HG03442 (cell line): Measurements from ENCODE around the gene CACNA1D.

Experiments used
- ATAC-seq: cut with Tn5 transposase; IDR thresholded peaks from one replicate; pipeline ENCODE4 v1.9.1; 2021; ENCODE audit warnings: mild to moderate bottlenecking, moderate library complexity; ENCODE audit not compliant: unreplicated experiment

Gene CACNA1D

DNA sequence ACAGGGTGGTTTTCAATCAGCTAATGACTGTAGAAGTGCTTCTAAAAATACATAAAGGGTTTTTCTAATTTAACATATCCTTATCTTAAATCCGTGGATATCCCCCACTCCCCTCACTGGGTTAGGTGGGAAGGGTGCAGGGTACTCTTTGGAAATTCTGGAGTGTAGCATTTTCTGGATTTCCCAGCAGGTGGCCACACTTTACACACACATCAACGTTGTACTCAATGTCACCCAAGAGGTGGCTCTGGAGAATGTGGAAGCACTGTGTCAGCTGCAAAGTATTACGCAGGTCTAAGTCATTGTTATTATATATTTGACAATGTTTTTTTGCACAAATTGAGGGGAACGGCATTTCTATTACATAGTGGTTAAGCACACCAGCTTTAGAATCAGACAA lies 183.0 kb downstream of the CACNA1D start:
- no peak for ATAC-seq

DNA sequence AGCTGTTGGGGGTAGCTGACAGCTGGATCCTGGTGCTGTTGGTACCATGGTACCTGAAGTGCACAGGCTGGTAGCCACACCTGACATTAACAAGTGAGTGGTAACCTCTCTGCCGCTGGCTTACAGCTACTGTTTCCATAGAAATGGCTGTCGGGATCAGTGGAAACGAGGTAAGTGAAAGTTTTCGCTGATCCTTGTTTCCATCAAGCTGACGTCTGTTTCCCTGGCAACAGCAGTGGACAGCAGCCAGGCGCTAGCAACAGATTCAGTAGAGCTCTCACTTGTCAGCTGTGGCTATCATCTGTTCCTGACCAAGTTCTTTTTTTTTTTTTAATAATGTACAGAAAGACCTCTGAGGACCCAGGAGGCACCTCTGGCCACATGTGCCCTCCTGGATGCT lies 185.6 kb downstream of the CACNA1D start:
- ATAC-seq: no peak

DNA sequence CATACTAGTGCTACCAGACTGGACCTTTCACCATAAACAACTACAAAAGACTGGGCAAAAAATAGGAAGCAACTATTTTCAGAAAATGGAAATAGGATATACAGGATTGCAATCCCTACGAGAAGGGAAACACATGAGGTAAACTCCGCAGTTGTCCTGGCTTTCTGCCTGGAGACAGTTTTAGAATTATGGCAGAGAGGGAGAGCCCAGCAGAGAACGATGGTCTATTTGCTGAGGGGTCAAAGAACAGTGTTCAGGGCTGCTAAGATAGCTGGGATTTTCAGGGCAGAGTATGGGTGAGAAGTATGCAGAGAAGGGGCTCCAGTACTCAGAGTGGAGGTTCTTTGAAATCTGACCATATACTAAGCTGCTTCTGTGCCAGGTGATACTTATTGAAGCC lies 188.4 kb downstream of the CACNA1D start:
- no peak for ATAC-seq

DNA sequence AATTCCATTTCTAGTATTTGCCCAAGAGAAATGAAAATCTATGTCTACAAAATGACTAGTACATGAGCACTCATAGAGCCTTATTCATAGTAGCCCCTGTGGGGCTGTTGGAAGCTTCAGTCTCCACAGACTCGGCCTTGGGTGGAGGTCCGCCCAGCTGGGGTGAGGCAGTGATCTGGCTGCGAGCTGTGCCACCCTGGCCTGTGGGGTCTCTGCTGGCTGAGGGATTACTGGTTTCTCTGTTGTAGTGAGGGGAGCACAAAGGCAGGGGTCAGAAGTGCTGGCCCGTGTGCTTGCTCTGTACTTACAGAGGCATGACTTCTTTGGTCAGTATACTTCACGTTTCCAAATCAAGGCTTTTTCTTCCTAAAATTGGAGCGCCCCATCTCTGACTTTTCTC lies 193.7 kb downstream of the CACNA1D start:
- ATAC-seq: no peak

DNA sequence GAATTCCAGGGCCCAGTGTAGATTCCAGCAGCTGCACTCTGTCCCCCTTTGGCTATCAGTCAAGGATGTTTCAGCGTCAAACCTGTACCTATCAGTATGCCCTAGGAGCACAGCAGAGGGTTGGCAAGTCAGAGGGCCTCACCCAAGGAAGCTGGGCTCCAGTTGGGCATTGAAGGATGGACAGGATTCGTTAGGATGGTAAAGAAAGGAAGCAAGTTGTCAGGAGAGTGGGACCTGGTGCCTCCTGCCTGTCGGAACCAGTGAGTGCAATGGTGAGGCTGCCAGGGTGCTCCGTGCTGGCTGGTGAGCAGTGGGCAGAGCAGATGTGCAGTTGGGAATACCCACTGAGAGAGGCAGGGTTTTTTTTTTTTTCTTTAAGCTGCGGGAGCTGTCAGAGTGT lies 194.6 kb downstream of the CACNA1D start:
- no peak for ATAC-seq

DNA sequence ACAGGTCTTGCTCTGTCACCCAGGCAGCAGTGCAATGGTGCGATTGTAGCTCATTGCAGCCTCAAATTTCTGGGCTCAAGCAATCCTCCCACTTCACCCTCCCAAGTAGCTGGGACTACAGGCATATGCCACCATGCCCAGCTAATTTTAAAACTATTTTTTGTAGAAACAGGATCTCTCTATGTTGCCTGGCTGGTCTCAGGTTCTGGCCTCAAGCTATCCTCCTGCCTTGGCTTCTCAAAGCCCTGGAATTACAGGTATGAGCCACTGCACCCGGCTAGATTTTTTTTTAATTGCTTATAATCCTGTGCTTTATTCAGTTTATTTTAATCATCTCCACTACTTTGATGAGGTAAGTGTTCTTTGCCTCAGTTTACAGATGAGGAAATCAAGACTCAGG lies 195.3 kb downstream of the CACNA1D start:
- no peak for ATAC-seq

DNA sequence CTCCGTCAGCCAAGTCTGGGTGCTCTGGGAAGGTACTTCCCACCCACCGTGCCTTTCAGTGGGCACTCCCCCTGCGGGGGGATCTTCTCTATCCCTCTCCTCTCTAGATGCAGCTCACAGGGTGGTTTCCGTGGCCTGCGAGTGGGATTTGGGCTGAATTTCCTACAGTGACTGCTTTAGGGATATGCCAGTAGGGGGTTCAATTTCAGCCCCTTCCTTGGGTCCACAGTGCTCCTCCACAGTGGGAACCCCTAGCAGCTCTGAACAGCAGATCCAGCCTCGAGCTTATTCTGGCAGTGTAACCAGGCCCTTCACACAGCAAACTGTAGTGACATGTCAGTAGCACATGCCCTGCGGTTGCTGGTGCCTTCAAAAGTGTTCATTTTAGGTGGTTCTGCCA lies 196.1 kb downstream of the CACNA1D start:
- no peak for ATAC-seq

DNA sequence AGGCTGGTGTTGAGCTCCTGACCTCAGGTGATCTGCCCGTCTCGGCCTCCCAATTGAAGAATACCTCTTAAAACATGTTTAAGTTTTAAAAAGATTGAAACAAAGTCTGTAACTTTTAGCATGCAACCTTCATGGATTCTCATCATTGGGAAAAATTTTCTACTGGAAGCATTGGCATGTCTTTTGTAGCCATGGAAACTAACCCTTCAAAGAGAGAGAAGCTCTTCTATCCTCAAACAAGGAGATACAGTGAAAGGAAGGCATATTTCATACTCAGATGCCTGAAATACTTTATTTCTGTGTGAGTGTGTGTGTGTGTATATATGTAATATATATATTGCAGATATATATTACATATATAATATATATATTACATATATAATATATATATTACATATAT lies 196.9 kb downstream of the CACNA1D start:
- ATAC-seq: no peak

DNA sequence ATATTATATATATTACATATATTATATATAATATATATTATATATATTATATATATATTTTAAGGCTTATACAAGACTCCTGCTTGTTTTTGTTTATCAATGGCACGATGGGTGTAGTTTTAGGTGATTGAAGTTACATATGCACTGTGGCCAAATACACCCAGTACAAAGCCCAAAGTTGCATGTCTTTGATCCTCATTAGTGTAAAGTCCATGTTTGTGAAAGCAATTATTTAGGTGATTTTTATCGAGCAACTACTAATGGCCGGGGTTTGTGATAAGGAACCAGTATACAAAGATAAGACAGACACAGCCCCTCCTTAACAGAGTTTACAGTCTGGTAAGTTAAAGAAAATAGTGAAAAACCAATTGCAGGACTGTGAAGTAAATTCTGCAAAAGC lies 197.5 kb downstream of the CACNA1D start:
- no peak for ATAC-seq

DNA sequence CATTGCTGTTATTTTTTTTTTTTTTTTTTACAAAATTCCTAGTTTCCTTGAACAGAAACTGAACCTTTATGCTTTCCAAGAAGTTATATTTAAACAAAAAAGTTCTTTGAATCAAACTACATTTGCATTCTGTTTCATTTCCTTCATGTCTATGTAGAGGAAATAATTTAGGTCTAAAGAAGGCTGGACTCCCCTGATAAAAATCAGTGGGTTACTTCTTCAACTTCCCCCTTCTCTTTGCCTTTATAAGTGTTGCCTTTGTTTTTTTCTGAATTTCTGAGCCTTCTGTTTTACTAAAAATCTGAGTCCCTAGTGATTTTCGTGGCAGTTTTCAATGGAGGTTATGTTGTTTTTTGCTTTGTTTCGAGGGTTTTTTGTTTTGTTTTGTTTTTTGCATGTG lies 199.0 kb downstream of the CACNA1D start:
- ATAC-seq: no peak

DNA sequence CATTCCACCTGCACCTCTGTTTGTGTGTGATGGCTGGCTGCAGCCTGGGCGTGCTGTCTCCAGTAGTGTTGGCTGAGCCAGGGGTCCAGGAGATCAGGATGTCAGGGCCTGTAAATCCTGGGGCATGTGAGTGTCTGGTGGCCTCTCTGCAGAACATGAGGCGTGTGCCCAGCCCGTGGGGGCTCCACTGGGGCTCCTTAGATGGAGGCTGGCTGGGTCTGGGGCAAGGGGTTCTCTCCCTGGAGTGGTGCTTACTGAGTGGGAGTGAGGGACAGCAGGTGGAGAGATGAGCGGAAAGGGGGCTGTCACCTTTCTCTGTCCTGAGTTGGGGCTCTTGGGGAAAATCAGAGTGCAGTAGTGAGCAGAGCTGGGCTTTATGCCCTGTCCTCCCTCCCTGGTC lies 199.6 kb downstream of the CACNA1D start:
- ATAC-seq: no peak

DNA sequence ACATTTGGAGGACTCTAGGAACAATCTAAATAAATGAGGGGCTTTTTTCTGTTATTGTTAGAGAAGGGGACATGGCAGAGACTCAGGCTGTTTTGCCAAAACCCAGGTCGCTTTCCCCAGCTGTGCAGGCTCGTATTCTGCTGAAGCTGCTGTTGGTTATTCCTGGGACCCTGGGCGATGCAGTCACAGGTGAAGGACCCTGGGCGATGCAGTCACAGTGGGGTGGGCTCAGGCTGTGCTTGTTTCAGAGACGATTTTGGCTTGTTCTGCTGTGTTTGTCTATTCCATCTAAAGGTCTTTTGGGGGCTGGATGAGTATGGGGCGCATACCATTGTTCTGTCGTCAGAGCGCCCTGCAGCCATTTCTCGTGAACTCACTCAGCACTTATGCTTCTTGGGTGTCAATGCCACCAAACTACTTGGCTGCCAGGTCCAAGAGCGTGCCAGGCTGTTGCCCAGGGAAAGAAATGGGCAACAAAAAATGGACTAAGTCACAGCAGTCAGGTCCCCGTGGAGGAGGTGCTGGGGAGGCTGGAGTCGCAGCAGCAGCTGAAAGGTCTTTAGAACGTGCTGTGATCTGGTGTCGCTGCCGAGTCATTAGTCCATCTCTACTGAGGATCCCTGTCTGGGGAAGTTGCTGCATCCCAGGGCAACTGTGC lies 200.4 kb downstream of the CACNA1D start:
- no peak for ATAC-seq

DNA sequence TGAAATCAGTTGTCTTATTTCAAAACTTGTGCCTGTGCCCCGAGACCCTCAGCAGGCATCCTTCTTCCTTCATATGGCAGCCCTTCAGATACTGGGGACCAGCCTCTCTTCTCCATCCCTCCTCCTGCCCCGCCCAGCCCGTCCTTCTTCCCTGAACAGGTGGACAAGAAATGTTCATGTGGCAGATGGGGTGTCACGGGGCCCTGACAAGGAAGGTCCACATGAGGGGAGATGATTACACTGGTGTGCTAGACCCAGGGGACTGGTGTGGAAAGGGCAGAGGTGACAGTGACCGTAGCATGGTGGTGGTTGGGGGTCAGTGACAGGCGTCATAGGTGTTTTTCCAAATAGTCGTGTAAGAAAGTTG lies 200.9 kb downstream of the CACNA1D start:
- no peak for ATAC-seq

DNA sequence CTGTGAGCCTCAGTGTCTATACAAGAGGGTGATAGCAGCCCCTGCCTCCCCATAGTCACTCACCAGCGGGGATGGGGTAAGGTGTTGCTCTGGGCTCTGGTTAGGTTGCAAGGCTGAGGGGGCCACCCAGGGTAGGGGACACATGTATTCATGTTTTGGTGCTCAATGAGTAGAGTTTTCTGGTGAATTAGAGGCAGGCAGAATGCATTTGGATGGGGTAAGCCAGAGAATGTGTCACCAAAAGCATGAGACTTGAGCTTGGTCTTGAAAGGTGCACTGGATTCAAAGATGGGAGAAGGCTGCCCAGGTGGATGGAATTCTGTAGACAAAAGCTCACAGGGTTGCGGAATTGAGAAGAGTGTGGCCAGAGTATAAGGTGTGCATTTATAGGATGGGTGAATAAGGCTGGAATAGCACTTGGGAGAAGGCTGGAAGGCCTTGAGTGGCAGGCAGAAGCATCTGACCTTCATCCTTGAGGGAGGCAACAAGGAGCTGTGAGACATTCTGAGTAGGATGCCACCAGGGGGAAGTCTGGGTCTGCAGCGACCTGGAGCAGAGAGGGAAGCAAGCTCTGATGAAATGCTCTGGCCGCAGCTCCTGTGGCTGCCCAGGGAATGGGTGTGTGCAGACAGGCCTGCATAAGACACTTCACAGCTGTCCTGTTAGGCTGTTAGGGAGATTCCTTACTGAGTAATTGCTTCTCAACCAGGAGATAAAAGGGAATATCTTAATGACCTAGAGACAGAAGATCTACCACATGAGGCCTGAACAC lies 202.2 kb downstream of the CACNA1D start:
- no peak for ATAC-seq

DNA sequence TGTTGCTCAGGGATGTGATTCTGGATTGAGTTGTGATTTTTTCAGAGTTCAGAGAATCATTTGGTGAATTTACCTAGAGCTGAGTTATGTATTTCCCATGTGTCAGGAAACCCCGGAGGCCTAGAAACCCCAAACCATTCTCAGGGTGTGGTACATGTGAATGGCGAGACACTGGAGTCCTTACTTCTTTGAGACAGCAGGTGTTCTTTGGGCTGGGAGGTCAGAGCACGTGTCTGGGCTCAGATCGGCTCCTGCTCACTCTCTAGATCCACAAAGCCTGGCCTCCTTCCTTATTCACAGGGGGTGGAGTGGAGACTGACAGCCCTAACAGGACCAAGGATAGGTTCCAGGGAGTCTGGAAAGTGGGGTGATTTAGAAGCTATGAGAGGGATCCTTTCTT lies 206.0 kb downstream of the CACNA1D start:
- ATAC-seq: no peak

DNA sequence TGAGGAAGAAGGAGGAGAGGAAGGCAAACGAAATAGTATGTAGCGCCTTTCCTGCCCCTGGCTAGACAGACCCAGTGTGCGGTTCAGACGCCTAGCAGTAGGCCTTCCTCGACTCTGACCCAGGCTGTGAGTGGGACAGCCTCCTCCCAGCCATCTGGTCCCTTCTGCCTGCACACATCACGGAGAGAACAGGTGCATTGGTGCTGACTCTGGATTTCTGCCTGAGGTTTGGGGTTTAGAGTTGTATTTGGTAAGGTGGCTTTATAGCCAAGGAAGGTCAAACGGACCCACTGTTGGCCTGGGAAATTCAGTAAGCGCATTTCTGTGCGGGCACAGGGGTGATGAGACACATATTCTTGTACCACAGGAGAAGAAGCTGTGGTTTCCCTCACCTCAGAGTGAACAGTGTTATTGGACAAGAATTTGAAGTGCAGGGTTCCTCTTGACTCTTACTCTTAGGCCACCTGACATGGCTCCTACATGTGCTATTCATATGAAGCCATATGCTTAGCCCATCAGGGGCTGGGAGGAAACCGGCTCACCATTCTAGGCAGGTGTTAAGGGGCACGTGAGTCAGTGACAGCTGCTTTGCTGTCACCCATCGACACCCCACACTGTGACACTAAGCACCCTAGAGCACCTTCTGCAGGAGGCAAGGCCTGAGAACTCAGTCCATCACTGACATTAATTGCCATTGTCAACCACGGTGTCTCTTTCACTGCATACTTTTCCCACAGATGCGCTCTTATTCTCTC lies 208.5 kb downstream of the CACNA1D start:
- ATAC-seq: no peak

DNA sequence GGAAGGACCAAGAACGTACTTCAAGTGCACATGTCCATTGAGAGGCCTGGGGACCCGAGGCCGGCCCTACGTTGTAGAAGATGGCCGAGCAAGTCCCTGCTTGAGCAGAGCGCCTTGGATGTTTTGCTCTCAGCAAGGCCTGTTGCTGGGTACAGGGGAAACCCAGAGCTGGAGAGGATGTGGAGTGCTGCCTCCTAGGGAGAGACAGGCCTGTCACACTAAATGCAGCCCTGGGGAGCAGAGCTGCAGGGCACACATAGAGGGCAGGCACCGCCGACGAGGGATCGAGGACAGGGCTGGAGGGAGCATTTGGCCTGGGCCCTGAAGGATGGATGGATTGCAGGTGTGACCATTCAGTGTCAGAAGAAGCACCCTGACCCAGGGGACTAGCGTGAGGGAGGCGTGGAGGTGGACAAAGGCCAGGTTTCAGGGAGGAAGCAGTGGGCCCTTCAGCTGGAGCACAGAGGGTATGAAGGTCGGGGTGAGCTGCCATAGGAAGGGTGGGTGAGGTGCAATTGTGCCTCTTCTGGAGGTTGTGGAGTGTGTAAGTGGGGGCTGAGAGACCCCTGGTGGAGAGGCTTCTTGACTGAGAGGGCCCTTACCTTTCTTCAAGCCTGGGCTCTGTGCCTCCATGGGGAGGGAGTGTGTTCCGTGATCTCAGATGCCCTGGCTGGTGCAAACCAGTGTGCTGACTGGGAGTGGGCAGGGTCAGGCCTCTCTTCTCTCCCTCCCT lies 209.4 kb downstream of the CACNA1D start:
- ATAC-seq: no peak

DNA sequence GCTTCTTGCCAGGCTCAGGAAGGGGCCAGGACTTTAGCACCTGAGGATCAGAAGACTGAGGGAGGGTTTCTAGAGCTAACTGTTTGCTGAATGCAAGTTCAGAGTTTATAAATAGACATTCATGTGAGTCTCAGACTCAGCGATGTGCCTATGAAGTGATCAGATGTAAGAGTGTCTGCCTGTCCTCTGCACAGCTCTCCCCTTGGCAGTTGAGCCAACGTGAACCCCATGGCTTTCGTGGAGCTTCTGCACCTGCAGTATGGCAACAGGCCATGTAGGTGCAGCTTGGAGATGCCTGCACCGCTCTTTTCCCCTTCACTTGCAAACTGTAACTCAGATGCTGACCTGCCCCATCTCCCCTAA lies 209.9 kb downstream of the CACNA1D start:
- ATAC-seq: no peak

DNA sequence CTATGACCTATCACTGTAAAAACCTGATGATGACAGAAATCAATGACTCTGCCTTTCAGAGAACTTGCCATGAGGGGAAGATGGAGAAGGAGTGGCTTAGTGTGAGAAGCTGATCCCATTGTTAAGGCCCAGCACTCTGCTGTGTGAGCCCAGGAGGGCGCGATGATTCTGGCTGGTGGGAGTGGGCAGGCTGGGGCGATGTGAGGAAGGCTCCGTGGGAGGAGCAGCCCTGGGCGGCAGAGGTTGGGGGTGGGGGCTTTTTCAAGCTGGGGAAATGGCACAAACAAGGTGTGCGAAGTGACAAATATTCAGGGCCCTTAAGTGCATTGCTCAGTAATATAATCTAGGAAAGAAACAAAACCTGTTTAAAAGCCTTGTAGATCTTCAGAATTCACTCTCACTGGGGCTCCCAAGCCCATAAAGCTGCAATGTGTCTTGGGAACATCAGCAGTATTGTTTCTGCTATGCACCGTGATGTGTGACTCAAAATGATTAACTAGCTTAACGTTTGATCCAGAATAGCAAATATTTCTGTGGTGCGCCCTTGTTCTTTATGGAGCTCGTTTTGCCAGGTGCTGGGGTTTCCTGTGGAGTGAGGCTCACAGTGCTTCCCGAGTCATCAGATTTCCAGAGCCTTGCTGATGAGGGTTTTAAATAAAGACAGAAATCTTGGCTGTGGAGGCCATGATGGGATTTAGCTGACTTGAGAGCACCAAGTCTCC lies 210.8 kb downstream of the CACNA1D start:
- no peak for ATAC-seq

DNA sequence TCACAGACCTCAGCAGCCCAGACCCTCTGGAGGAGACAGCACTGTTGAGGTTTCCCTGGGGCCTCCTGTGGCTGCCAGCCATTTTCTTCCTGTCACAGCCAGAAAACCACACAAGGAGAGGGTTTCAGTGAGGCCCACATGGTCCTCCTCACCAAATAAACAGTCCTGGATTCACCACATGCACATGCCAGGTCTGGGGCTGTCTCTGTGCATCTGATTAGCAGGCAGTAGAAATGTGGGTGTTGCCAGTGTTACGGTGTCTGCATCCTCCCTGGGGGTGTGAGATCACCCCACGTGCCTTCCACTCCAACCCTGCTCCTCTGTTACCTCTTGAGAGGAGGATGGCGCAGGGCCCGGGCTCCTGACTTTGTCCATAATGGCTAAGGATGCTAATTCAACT lies 211.4 kb downstream of the CACNA1D start:
- ATAC-seq: no peak

DNA sequence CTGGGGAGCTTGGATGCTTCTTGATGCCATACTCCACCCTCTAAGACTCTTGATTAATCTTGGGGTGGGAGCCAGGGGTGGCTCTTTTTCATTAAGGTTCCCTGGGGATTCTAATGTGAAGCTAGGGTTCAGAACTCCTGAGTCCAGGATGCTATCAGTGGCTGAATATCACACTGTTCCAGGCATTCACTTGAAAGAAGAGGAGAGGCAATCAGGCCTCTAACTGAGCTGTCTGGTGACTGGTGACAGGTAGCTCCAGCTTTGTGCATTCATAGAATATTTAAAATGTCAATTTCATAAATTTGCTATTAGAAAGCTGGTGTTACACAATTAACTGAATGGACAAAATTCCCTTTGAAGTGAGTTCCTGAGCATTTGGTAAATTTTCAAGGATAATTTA lies 212.8 kb downstream of the CACNA1D start:
- no peak for ATAC-seq
